Lung (tissue), 12 donors: ENCODE measurements around the gene MYH3. TPM values are rescaled to one million over a fixed set of nuclear protein-coding genes. Genes with fewer than 3 reads are reported as not detected.

Source experiments
- ATAC-seq: fragments of 200-7000 bp; cut with Tn5 transposase; one replicate; pipeline ENCODE4 v1.9.1; 2020; ENCODE audit warnings: moderate number of reproducible peaks; ENCODE audit not compliant: insufficient read depth, low FRiP score
- DNase-seq, 3 donors: peaks; one replicate each; pipeline ENCODE4 v3.0.0-alpha.2; 2013 to 2017
- H3K27ac ChIP-seq, 2 donors: one replicate each; pipeline ENCODE4 v1.5.1; 2013; ENCODE audit warnings: mild to moderate bottlenecking in 2 of 2, moderate library complexity in 2 of 2, control low read depth in 1 of 2, inconsistent platforms in 1 of 2, low read depth in 1 of 2, low read length in 1 of 2
- H3K27me3 ChIP-seq, 3 donors: one replicate each; pipeline ENCODE4 v1.5.1; 2013; ENCODE audit warnings: low read length in 2 of 3; ENCODE audit not compliant: control insufficient read depth in 3 of 3, insufficient read depth in 3 of 3
- H3K36me3 ChIP-seq, 4 donors: one replicate each; pipeline ENCODE4 v1.5.1; 2013; ENCODE audit warnings: low read length in 4 of 4, mild to moderate bottlenecking in 1 of 4, moderate library complexity in 1 of 4; ENCODE audit not compliant: control insufficient read depth in 4 of 4, insufficient read depth in 4 of 4
- H3K4me1 ChIP-seq, 5 donors: one replicate each; pipeline ENCODE4 v1.5.1; 2013; ENCODE audit warnings: low read length in 5 of 5, mild to moderate bottlenecking in 2 of 5, moderate library complexity in 1 of 5; ENCODE audit not compliant: control insufficient read depth in 5 of 5, insufficient read depth in 5 of 5
- H3K4me3 ChIP-seq: one replicate; pipeline ENCODE4 v1.5.1; 2013; ENCODE audit warnings: mild to moderate bottlenecking, control low read depth, moderate library complexity
- H3K9ac ChIP-seq, 2 donors: one replicate each; pipeline ENCODE4 v1.5.1; 2013; ENCODE audit warnings: low read length in 2 of 2, control low read depth in 1 of 2; ENCODE audit not compliant: insufficient read depth in 1 of 2
- H3K9me3 ChIP-seq, 4 donors: one replicate each; pipeline ENCODE4 v1.5.1; 2013; ENCODE audit warnings: low read length in 3 of 4, mild to moderate bottlenecking in 1 of 4, moderate library complexity in 1 of 4; ENCODE audit not compliant: control insufficient read depth in 4 of 4, insufficient read depth in 3 of 4
- whole genome bisulfite sequencing, 2 donors: extraction: QIAGEN DNeasy Blood & Tissue Kit; methylation state at CpG; one replicate each; pipeline ENCODE4 v1.1.7; 2013; 5-methylcytosine and 5-hydroxymethylcytosine counted together
- polyA plus RNA-seq, 2 donors: library from polyadenylated mRNA; stranded (reverse); fragments of 200-250 nt; gene quantifications; one replicate each; pipeline ENCODE4 v1.2.1, GENCODE V29; 2013
- total RNA-seq, 2 donors: library from RNA; depleted of rRNA in 1 of 2; stranded (reverse); fragments of >200 nt in 1 of 2; gene quantifications; one replicate each; pipeline ENCODE4 v1.2.1, GENCODE V29; 2014 to 2021
- TF ChIP-seq, protein P1 (sequence below): IDR thresholded peaks from 2 replicates; pipeline ENCODE4 v1.5.1; 2012; ENCODE audit warnings: mild to moderate bottlenecking; ENCODE audit errors: control extremely low read depth, extremely low read depth
- donor health status: control.
- donor health status: control.
- donor health status: Bipolar disorder and iron deficiency.
- donor health status: healthy.
- donor health status: DM: yes; HTN: yes; CAD: no.

Gene MYH3
- total and polyA plus RNA-seq, 4 donors = 1.0 to 2.8 (median 1.7) TPM

DNA sequence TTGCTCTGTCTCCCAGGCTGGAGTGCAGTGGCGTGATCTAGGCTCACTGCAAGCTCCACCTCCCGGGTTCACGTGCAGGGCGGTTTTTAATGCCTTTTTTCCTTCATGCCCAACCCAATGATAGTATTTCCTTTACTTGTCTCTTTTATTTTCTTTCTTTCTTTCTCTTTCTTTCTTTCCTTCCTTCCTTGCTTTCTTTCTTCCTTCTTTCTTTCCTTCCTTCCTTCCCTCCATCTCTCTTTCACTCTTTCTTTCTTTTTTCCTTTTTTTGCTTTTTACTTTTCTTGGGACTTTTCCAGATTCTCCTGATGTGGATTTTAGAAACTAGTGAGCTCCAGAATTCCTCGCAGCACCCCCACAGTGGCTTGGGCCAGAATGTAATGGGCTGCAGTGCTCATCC lies 3.1 kb downstream of the MYH3 start:
- DNase-seq (no peak), ATAC-seq (no peak)
- Histone ChIP-seq H3K27ac (no peak overlapping the region), H3K4me1 (no peaks in the 10 kb centered on the region), H3K9ac (no peak overlapping the region), H3K9me3 (no peaks in the 10 kb centered on the region), H3K27me3 (no peaks in the 10 kb centered on the region), H3K4me3 (no peak overlapping the region), H3K36me3 (no peaks in the 10 kb centered on the region)
- TF ChIP-seq, protein P1, sequence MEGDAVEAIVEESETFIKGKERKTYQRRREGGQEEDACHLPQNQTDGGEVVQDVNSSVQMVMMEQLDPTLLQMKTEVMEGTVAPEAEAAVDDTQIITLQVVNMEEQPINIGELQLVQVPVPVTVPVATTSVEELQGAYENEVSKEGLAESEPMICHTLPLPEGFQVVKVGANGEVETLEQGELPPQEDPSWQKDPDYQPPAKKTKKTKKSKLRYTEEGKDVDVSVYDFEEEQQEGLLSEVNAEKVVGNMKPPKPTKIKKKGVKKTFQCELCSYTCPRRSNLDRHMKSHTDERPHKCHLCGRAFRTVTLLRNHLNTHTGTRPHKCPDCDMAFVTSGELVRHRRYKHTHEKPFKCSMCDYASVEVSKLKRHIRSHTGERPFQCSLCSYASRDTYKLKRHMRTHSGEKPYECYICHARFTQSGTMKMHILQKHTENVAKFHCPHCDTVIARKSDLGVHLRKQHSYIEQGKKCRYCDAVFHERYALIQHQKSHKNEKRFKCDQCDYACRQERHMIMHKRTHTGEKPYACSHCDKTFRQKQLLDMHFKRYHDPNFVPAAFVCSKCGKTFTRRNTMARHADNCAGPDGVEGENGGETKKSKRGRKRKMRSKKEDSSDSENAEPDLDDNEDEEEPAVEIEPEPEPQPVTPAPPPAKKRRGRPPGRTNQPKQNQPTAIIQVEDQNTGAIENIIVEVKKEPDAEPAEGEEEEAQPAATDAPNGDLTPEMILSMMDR = no peak
- WGBS, 2 donors = 80 to 92% methylated on average over 5 of the region's 5 CpGs

DNA sequence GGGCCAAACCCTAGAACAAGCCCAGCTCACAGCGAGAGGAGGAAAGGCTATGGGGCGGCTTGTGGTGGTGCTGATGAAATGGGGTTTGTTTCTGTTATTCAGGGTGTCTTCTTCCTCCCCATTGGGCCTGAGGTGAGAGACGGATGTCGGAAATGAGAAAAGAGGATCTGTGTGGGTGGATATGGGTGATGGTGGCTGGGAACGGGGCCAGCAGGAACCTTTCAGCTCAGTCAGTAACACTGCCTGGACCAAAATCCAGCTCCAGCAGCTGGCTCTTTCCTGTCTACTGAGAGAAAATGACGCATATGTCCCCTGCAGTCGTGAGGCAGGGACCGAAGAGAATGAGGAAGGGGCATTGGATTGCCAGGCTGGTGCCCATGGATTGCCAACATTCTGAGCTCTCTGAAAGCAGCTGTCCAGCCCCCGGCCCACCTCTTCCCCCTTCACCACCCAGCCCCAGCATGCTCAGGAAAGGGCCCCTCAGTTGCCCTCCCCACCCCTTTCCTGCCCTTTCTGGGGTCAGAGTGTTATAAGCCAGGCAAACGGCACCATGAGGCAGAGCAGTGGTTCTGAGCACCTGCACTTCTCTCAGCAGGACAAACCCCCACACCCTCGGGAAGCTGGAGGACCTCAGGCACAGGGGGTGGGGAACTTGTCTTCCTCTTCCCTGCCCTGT lies 4.0 kb downstream of the MYH3 start:
- Histone ChIP-seq H3K4me3 (no peak overlapping the region), H3K4me1 (no peaks in the 10 kb centered on the region), H3K9ac (no peak overlapping the region), H3K27me3 (no peaks in the 10 kb centered on the region), H3K27ac (no peak overlapping the region), H3K9me3 (no peaks in the 10 kb centered on the region), H3K36me3 (no peaks in the 10 kb centered on the region)
- ATAC-seq = no peak
- DNase-seq = peak in 2 of 3 donors; percentile 2 to 6
- TF ChIP-seq, protein P1 = no peak
- WGBS, 2 donors = 17 to 49% methylated on average over 10 to 11 of the region's 11 CpGs

DNA sequence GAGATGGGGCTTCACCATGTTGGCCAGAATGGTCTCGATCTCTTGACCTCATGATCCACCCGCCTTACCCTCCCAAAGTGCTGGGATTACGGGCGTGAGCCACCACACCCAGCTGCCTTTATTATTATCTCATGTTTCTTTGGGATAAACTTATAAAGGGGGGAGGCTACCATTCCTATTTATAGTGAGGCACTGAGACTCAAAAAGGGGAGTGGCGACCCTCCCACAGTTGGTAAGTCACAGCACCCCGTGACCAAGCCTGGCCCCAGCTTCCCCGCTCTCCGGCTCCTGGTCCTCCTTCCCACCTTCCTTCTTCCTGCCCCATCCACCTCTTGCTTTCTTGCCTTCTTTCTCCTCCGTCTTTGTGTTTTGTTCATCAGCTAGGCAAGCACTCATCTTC lies 5.2 kb downstream of the MYH3 start:
- whole genome bisulfite sequencing, 2 donors = 83 to 90% methylated on average over 9 of the region's 9 CpGs
- DNase-seq = no peak
- Histone ChIP-seq H3K27ac (no peak overlapping the region), H3K36me3 (no peaks in the 10 kb centered on the region), H3K27me3 (no peaks in the 10 kb centered on the region), H3K4me1 (no peaks in the 10 kb centered on the region), H3K4me3 (no peak overlapping the region), H3K9ac (no peak overlapping the region), H3K9me3 (no peaks in the 10 kb centered on the region)
- no peak for ATAC-seq
- TF ChIP-seq, protein P1 = no peak

DNA sequence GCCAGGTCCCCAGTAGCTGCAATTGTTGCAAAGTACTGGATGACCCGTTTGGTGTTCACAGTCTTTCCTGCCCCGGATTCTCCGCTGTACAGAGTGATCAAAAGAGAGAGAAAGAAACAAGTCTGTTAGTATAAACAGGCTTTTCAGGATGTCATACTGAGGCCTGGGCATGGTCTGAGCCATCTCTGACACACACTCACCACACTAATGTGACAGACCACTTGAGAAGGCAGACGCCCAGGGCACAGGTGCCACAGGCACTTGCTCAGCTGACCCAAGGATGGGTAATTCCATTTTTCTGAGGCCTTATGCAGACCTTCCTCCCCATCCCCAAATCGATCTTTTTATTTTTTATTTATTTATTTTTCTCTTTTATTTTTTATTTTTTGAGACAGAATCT lies 7.5 kb downstream of the MYH3 start:
- peaks cover 0 to 2% (median 0%) of the 10 kb centered on the region in 4 donors for H3K36me3 ChIP-seq
- 90 to 94% methylated on average over 5 of the region's 5 CpGs for WGBS, 2 donors
- no peaks in the 10 kb centered on the region for H3K27me3 ChIP-seq
- H3K4me3 ChIP-seq = no peak overlapping the region
- H3K9ac ChIP-seq = no peak overlapping the region
- TF ChIP-seq, protein P1 = no peak
- DNase-seq (no peak), ATAC-seq (no peak)
- no peaks in the 10 kb centered on the region for H3K4me1 ChIP-seq
- no peak overlapping the region for H3K27ac ChIP-seq
- H3K9me3 ChIP-seq = no peaks in the 10 kb centered on the region
